ENCODE data around the gene GGA1. TPM values are rescaled to one million over a fixed set of nuclear protein-coding genes. Genes with fewer than 3 reads are reported as not detected.

GGA1 gene
- polyA plus RNA-seq, 1 experiment, result 34.6 TPM

DNA sequence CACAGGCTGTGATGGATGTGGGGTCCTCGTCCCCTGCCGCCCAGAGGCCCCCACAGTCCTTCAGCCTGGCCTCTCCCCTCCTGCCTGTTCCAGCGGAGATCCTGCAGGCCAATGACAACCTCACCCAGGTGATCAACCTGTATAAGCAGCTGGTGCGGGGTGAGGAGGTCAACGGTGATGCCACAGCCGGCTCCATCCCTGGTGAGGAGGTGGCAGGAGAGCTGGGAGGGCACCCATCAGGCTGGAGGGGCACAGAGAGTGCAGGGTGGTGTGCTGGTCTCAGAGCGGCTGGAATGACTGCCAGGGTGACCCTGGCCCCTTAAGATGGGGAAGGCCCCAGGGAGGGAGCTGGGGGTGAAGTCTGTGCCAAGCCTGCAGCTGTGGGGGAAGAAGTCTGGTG, 16.2 kb downstream of the GGA1 start:
- TF ChIP-seq, protein P1, sequence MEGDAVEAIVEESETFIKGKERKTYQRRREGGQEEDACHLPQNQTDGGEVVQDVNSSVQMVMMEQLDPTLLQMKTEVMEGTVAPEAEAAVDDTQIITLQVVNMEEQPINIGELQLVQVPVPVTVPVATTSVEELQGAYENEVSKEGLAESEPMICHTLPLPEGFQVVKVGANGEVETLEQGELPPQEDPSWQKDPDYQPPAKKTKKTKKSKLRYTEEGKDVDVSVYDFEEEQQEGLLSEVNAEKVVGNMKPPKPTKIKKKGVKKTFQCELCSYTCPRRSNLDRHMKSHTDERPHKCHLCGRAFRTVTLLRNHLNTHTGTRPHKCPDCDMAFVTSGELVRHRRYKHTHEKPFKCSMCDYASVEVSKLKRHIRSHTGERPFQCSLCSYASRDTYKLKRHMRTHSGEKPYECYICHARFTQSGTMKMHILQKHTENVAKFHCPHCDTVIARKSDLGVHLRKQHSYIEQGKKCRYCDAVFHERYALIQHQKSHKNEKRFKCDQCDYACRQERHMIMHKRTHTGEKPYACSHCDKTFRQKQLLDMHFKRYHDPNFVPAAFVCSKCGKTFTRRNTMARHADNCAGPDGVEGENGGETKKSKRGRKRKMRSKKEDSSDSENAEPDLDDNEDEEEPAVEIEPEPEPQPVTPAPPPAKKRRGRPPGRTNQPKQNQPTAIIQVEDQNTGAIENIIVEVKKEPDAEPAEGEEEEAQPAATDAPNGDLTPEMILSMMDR (IDR thresholded peaks at IDR 0.05; ENCODE audit: insufficient read depth, low read depth, low read length), result no peak
- no peak for DNase-seq (ENCODE audit: low read depth)
- ChIA-PET CTCF (interaction anchor here (0.8 to 6.8 kb wide), 8 partner anchors 8 to 167 kb away, joined by 3 to 47 read pairs (median 6); partner anchors contain the start of gene LGALS1), POLR2A (interaction anchor here (0.9 kb wide), 1 partner anchor 52 kb away, joined by 3 read pairs; no protein-coding TSS in a partner anchor)
- Histone ChIP-seq H3K4me3 (ENCODE audit: low read depth, low read length) (no peak overlapping the region), H3K36me3 (ENCODE audit: control insufficient read depth, insufficient read depth, low read length) (peaks cover 14% of the 10 kb centered on the region), H3K27me3 (ENCODE audit: control insufficient read depth, insufficient read depth, low read length) (no peaks in the 10 kb centered on the region)

DNA sequence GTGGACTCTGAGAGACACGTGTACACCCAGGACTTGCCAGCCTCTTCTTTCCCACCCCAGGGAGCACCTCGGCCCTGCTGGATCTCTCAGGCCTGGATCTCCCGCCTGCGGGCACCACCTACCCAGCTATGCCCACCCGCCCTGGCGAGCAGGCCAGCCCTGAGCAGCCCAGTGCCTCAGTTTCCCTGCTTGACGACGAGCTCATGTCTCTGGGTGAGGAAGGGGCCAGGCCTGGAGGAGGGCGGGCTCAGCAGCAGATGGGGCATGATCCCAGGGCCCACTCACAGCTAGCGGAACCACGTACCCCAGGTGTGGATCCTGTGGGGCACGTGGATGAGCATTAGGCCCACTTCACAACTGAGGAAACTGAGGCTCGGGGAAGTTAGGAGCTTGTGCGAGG, 17.1 kb downstream of the GGA1 start:
- POLR2A ChIA-PET, result interaction anchor here (0.9 kb wide), 1 partner anchor 51 kb away, joined by 3 read pairs; no protein-coding TSS in a partner anchor
- CTCF ChIA-PET, result interaction anchor here (0.6 to 6.8 kb wide), 9 partner anchors 8 to 166 kb away, joined by 3 to 47 read pairs (median 4); partner anchors contain the start of gene LGALS1
- no peak for DNase-seq (ENCODE audit: low read depth)
- no peaks in the 10 kb centered on the region for H3K27me3 ChIP-seq (ENCODE audit: control insufficient read depth, insufficient read depth, low read length)
- H3K4me3 ChIP-seq (ENCODE audit: low read depth, low read length), result no peak overlapping the region
- peaks cover 13% of the 10 kb centered on the region for H3K36me3 ChIP-seq (ENCODE audit: control insufficient read depth, insufficient read depth, low read length)
- TF ChIP-seq, protein P1 (IDR thresholded peaks at IDR 0.05; ENCODE audit: insufficient read depth, low read depth, low read length), result no peak

DNA sequence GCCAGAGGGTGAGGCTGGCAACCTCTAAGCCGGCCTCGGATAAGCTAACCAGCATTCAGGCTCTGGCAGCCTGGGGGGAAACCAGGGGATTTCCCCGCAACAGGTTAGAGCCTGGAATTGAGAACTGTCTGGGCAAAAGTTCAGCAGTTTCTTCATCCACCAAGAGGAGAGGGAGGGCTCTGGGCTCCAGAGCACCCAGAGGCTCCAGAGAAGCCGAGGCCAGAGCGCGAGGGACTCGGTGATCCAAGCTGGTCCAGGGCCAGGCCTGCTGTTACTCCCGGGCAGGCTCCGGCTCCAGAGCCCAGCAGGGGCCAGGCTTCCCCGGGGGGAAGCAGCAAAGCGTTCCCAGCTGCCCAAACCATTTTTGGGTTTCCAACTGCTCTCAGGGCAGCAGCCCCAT, 17.5 kb downstream of the GGA1 start:
- ChIA-PET CTCF (interaction anchor here (0.6 to 6.8 kb wide), 7 partner anchors 7 to 166 kb away, joined by 3 to 47 read pairs (median 4); no protein-coding TSS in a partner anchor), POLR2A (no interaction called here)
- H3K36me3 ChIP-seq (ENCODE audit: control insufficient read depth, insufficient read depth, low read length), result peaks cover 13% of the 10 kb centered on the region
- TF ChIP-seq, protein P1 (IDR thresholded peaks at IDR 0.05; ENCODE audit: insufficient read depth, low read depth, low read length), result 0 out of 2 replicates have a peak, but pooled peaks have one; percentile 6
- DNase-seq (ENCODE audit: low read depth), result no peak
- H3K4me3 ChIP-seq (ENCODE audit: low read depth, low read length), result no peak overlapping the region
- H3K27me3 ChIP-seq (ENCODE audit: control insufficient read depth, insufficient read depth, low read length), result no peaks in the 10 kb centered on the region

DNA sequence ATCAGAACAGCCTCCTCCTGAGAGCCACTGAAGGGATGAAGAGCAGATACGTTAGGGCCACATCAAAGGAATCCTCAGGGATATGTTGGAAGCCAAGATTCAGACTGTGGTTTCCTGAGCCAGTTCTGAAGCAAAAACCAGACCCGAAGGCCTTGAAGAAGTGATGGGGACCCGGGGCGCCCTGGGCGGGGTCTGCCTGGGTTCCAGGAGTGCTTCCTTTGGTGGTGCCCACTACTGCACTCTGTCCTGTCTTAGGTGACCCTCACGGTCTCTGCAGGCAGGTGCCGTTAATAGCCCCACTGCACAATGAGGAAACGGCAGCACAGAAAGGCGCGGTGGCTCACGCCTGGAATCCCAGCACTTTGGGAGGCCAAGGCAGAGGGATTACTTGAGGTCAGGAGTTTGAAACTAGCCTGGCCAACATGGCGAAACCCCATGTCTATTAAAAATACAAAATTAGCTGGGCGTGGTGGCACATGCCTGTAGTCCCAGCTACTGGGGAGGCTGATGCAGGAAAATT, 18.0 kb downstream of the GGA1 start:
- CTCF ChIA-PET, result interaction anchor here (0.9 to 6.3 kb wide), 7 partner anchors 10 to 165 kb away, joined by 3 to 47 read pairs (median 3); no protein-coding TSS in a partner anchor
- peaks cover 14% of the 10 kb centered on the region for H3K36me3 ChIP-seq (ENCODE audit: control insufficient read depth, insufficient read depth, low read length)
- no peak overlapping the region for H3K4me3 ChIP-seq (ENCODE audit: low read depth, low read length)
- no peaks in the 10 kb centered on the region for H3K27me3 ChIP-seq (ENCODE audit: control insufficient read depth, insufficient read depth, low read length)
- no peak for DNase-seq (ENCODE audit: low read depth)
- TF ChIP-seq, protein P1 (IDR thresholded peaks at IDR 0.05; ENCODE audit: insufficient read depth, low read depth, low read length), result no peak
- POLR2A ChIA-PET, result no interaction called here

DNA sequence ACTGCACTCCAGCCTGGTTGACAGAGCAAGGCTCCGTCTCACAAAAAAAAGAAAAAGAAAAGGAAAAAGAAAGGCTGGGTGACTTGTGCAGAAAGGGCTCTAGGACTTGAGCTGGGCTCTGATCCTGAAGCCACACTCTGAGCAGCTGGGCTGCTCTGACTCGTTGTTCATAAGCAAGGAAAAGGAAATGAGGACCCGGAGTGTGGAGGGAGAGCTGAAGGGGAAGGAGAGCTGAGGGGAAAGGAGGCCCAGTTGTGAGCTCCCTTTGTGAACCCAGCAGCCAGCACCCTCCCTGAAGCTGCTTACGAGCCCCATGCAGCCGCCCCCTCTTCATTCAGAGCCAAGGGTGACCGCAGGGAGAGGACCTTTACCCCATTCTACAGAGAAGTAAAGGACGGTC, 18.5 kb downstream of the GGA1 start:
- no peak overlapping the region for H3K4me3 ChIP-seq (ENCODE audit: low read depth, low read length)
- no peak for DNase-seq (ENCODE audit: low read depth)
- TF ChIP-seq, protein P1 (IDR thresholded peaks at IDR 0.05; ENCODE audit: insufficient read depth, low read depth, low read length), result no peak
- CTCF ChIA-PET, result interaction anchor here (0.6 to 6.3 kb wide), 7 partner anchors 10 to 153 kb away, joined by 3 to 47 read pairs (median 4); no protein-coding TSS in a partner anchor
- H3K27me3 ChIP-seq (ENCODE audit: control insufficient read depth, insufficient read depth, low read length), result no peaks in the 10 kb centered on the region
- POLR2A ChIA-PET, result no interaction called here
- H3K36me3 ChIP-seq (ENCODE audit: control insufficient read depth, insufficient read depth, low read length), result peaks cover 15% of the 10 kb centered on the region

Data from BJ (cell line).